Left lung (tissue), 10 donors: ENCODE measurements around the gene CUL2. TPM values are rescaled to one million over a fixed set of nuclear protein-coding genes. Genes with fewer than 3 reads are reported as not detected.

ENCODE experiments used
- ATAC-seq: fragments of 200-7000 bp; cut with Tn5 transposase; one replicate; pipeline ENCODE4 v1.9.1; 2020; ENCODE audit warnings: moderate library complexity
- DNase-seq, 4 donors: peaks; one replicate each; pipeline ENCODE4 v3.0.0-alpha.2; 2013 to 2020
- H3K27ac ChIP-seq, 2 donors: fragments of 200-600 bp; sonication (generic) in 1 of 2; one replicate each; pipeline versions ENCODE4 v1.5.0 to v1.8.0; 2020 to 2021
- H3K27me3 ChIP-seq, 2 donors: fragments of 200-600 bp; sonication (generic) in 1 of 2; one replicate each; pipeline versions ENCODE4 v1.5.0 to v1.8.0; 2020 to 2021
- H3K36me3 ChIP-seq, 2 donors: fragments of 200-600 bp; sonication (generic) in 1 of 2; one replicate each; pipeline versions ENCODE4 v1.5.0 to v1.8.0; 2020 to 2021
- H3K4me1 ChIP-seq, 2 donors: fragments of 200-600 bp; one replicate each; pipeline ENCODE4 v1.8.0; 2021
- H3K4me3 ChIP-seq, 2 donors: fragments of 200-600 bp; sonication (generic) in 1 of 2; one replicate each; pipeline versions ENCODE4 v1.5.0 to v1.8.0; 2020 to 2021; ENCODE audit warnings: mild to moderate bottlenecking in 1 of 2
- H3K9me3 ChIP-seq, 2 donors: fragments of 200-600 bp; sonication (generic) in 1 of 2; one replicate each; pipeline versions ENCODE4 v1.5.0 to v1.8.0; 2020 to 2021
- CTCF ChIP-seq, 2 donors: fragments of 200-600 bp; sonication (generic) in 1 of 2; IDR thresholded peaks; one replicate each; pipeline versions ENCODE4 v1.5.0 to v1.8.0; 2021; ENCODE audit warnings: antibody characterized with exemption in 2 of 2
- intact Hi-C, 2 donors: fragments of 100-400 bp; cut with DNase I; formaldehyde crosslinking; loops; one replicate each; pipeline versions ENCODE4 v1.11.2 to v1.14.2; 2022
- polyA plus RNA-seq, 6 donors: library from polyadenylated mRNA; unstranded; fragments of 120-200 nt; gene quantifications; one replicate each; pipeline ENCODE4 v1.2.1, GENCODE V29; 2013; ENCODE audit not compliant: insufficient read length in 6 of 6
- total RNA-seq, 2 donors: library from RNA; stranded (reverse); fragmentation: NEBNext Ultra II Directional; extraction: Animal tissue kit (Norgen Biotek cat#: 25700); gene quantifications; one replicate each; pipeline ENCODE4 v1.2.1, GENCODE V29; 2021
- donor health status: DM: no; HTN: yes; CAD: no.
- donor health status: DM: no; HTN: no; CAD: no.

The CUL2 gene
- total and polyA plus RNA-seq, 8 donors = 28.7 to 42.5 (median 37.4) TPM

- Histone ChIP-seq H3K27ac (no peak overlapping the region), H3K4me1 (peaks cover 0 to 5% of the 10 kb centered on the region in 2 donors), H3K4me3 (no peak overlapping the region), H3K9me3 (no peaks in the 10 kb centered on the region), H3K27me3 (no peaks in the 10 kb centered on the region), H3K36me3 (peaks cover 0 to 73% of the 10 kb centered on the region in 2 donors)
- intact Hi-C loops = no loop called here
- ATAC-seq (no peak), DNase-seq (no peak)
- TF ChIP-seq CTCF (IDR thresholded peaks at IDR 0.05) = no peak
Observed at GRCh38 chr10:35043796-35044344, 46.3 kb downstream of the CUL2 start.

GRCh38 chr10:35042783-35043182 lies 47.4 kb downstream of the CUL2 start:
- TF ChIP-seq CTCF (IDR thresholded peaks at IDR 0.05) = no peak
- Histone ChIP-seq H3K36me3 (peaks cover 0 to 77% of the 10 kb centered on the region in 2 donors), H3K4me3 (no peak overlapping the region), H3K27me3 (no peaks in the 10 kb centered on the region), H3K27ac (no peak overlapping the region), H3K4me1 (no peaks in the 10 kb centered on the region), H3K9me3 (no peaks in the 10 kb centered on the region)
- intact Hi-C loops = no loop called here
- no peak for DNase-seq
- peak; percentile 39 for ATAC-seq

- H3K27ac ChIP-seq = peak overlapping the region in 1 of 2 donors; percentile 6
- peaks cover 0 to 77% of the 10 kb centered on the region in 2 donors for H3K36me3 ChIP-seq
- DNase-seq = peak in 1 of 4 donors; percentile 73
- intact Hi-C loops = no loop called here
- no peaks in the 10 kb centered on the region for H3K4me1 ChIP-seq
- no peak for TF ChIP-seq CTCF (IDR thresholded peaks at IDR 0.05)
- peak; percentile 30 for ATAC-seq
- H3K9me3 ChIP-seq = no peaks in the 10 kb centered on the region
- no peaks in the 10 kb centered on the region for H3K27me3 ChIP-seq
- no peak overlapping the region for H3K4me3 ChIP-seq
Observed at GRCh38 chr10:35041502-35041879, 48.6 kb downstream of the CUL2 start.

- Histone ChIP-seq H3K4me3 (no peak overlapping the region), H3K9me3 (no peaks in the 10 kb centered on the region), H3K4me1 (no peaks in the 10 kb centered on the region), H3K36me3 (peaks cover 0 to 79% of the 10 kb centered on the region in 2 donors), H3K27me3 (no peaks in the 10 kb centered on the region), H3K27ac (peak overlapping the region in 1 of 2 donors; percentile 6)
- DNase-seq (no peak), ATAC-seq (peak; percentile 23)
- intact Hi-C loops = no loop called here
- no peak for TF ChIP-seq CTCF (IDR thresholded peaks at IDR 0.05)
Observed at GRCh38 chr10:35040760-35041501, 49.2 kb downstream of the CUL2 start.

GRCh38 chr10:35037104-35037503 lies 53.0 kb downstream of the CUL2 start:
- no peaks in the 10 kb centered on the region for H3K4me1 ChIP-seq
- intact Hi-C loops = no loop called here
- H3K27ac ChIP-seq = no peak overlapping the region
- no peaks in the 10 kb centered on the region for H3K9me3 ChIP-seq
- no peak for ATAC-seq
- TF ChIP-seq CTCF (IDR thresholded peaks at IDR 0.05) = no peak
- H3K4me3 ChIP-seq = no peak overlapping the region
- peaks cover 0 to 81% of the 10 kb centered on the region in 2 donors for H3K36me3 ChIP-seq
- no peaks in the 10 kb centered on the region for H3K27me3 ChIP-seq
- DNase-seq = no peak
